ENCODE data around the gene RHBDL1.
A peak's percentile ranks its signal among the peaks of the same experiment; 100 is the strongest.
"Not testable (repeated sequence)": the region's sequence is repeated elsewhere in the genome, so short reads cannot be mapped to it uniquely, and the experiment has no call there.

Gene RHBDL1

GRCh38 chr16:689175-689897, 13.9 kb downstream of the RHBDL1 start:
- DNase-seq (ENCODE audit: low read depth): no peak
- no peak for TF ChIP-seq CTCF (IDR thresholded peaks at IDR 0.05; ENCODE audit: insufficient read depth, low read depth, low read length, missing control alignments)
- H3K4me3 ChIP-seq (ENCODE audit: low read length): peak overlapping the region; percentile 83

GRCh38 chr16:691242-691641, 15.8 kb downstream of the RHBDL1 start:
- DNase-seq (ENCODE audit: low read depth); H3K4me3 ChIP-seq (ENCODE audit: low read length): not testable (repeated sequence)

GRCh38 chr16:692356-693108, 17.1 kb downstream of the RHBDL1 start:
- TF ChIP-seq CTCF (IDR thresholded peaks at IDR 0.05; ENCODE audit: insufficient read depth, low read depth, low read length, missing control alignments): no peak
- no peak for DNase-seq (ENCODE audit: low read depth)
- no peak overlapping the region for H3K4me3 ChIP-seq (ENCODE audit: low read length)

DNA sequence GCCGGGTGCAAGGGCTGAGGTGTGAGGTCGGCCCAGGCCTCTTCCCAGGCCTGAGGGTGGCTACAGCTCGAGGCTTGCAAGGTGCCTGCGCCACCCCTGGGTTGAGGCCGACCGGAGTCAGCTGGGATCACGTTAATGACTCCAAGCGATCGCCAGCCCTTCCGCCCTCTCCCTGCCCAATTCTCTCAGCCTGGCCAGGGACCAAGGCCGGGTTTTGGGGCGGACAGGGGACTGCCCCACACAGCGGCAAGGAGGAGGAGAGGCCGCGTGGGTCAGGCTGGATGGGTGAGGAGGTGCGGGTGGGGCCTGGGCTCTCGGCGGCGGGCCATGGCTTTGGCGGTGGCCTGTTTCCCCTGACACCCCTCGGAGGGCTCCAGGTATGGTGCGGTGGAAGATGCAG, 17.9 kb downstream of the RHBDL1 start:
- H3K4me3 ChIP-seq (ENCODE audit: low read length): no peak overlapping the region
- DNase-seq (ENCODE audit: low read depth): no peak
- TF ChIP-seq CTCF (IDR thresholded peaks at IDR 0.05; ENCODE audit: insufficient read depth, low read depth, low read length, missing control alignments): no peak

- TF ChIP-seq CTCF (IDR thresholded peaks at IDR 0.05; ENCODE audit: insufficient read depth, low read depth, low read length, missing control alignments): no peak
- H3K4me3 ChIP-seq (ENCODE audit: low read length): no peak overlapping the region
- DNase-seq (ENCODE audit: low read depth): no peak
Measured at GRCh38 chr16:693766-694165, 18.3 kb downstream of the RHBDL1 start.

DNA sequence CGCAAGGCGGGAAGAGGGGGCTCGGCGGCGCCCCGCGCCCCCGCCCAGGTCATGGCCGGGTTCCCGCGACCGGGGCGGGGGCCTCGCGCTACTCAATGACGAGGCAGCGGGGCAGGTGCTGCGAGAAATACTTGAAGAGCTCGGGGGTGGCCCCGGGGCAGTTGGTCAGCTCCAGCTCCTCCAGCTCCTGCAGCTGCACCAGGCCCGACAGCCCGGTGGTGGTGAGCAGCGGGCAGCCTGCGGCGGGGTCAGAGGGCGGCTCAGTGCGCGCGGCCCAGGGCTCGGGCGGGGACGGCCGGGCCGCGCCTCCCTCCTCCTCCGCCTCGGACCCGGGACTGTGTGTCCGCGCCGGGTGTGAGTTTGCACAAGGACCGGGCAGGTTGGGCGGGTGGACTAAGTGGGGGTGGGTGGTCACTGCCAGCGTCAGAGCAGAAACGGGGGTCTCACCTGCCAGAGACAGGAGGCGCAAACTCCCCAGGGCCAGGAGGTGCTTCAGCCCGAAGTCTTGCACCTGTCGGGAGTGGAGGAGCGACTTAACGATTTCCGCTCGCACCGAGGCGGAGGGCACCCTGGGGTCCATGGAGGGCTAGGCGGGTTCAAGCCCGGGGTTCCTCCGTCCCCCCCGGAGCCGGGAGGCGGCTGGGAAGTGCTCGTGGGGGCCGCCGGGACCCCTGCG, 18.9 kb downstream of the RHBDL1 start:
- TF ChIP-seq CTCF (IDR thresholded peaks at IDR 0.05; ENCODE audit: insufficient read depth, low read depth, low read length, missing control alignments): no peak
- peak overlapping the region; percentile 14 for H3K4me3 ChIP-seq (ENCODE audit: low read length)
- DNase-seq (ENCODE audit: low read depth): no peak

GRCh38 chr16:694863-695354, 19.4 kb downstream of the RHBDL1 start:
- no peak for TF ChIP-seq CTCF (IDR thresholded peaks at IDR 0.05; ENCODE audit: insufficient read depth, low read depth, low read length, missing control alignments)
- H3K4me3 ChIP-seq (ENCODE audit: low read length): peak overlapping the region; percentile 24
- no peak for DNase-seq (ENCODE audit: low read depth)

Measured in epithelial cell of esophagus (primary cell).